ENCODE results near the gene KCND3. TPM values are rescaled to one million over a fixed set of nuclear protein-coding genes. Genes with fewer than 3 reads are reported as not detected.

Gene KCND3
- total and polyA plus RNA-seq, 8 donors, result 2.5 to 18.6 (median 6.9) TPM

- TF ChIP-seq, protein P1, sequence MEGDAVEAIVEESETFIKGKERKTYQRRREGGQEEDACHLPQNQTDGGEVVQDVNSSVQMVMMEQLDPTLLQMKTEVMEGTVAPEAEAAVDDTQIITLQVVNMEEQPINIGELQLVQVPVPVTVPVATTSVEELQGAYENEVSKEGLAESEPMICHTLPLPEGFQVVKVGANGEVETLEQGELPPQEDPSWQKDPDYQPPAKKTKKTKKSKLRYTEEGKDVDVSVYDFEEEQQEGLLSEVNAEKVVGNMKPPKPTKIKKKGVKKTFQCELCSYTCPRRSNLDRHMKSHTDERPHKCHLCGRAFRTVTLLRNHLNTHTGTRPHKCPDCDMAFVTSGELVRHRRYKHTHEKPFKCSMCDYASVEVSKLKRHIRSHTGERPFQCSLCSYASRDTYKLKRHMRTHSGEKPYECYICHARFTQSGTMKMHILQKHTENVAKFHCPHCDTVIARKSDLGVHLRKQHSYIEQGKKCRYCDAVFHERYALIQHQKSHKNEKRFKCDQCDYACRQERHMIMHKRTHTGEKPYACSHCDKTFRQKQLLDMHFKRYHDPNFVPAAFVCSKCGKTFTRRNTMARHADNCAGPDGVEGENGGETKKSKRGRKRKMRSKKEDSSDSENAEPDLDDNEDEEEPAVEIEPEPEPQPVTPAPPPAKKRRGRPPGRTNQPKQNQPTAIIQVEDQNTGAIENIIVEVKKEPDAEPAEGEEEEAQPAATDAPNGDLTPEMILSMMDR (IDR thresholded peaks at IDR 0.05), result no peak
- H3K36me3 ChIP-seq, result no peaks in the 10 kb centered on the region
- 76 to 85% methylated on average over 3 of the region's 3 CpGs for WGBS, 2 donors
- no peaks in the 10 kb centered on the region for H3K27me3 ChIP-seq
- no peak for FAIRE-seq
- ATAC-seq, result no peak
- intact Hi-C loops (cut with DNase I), result no loop called here
- H3K4me3 ChIP-seq, result no peak overlapping the region
- no peak for DNase-seq
- H3K9me3 ChIP-seq, result no peaks in the 10 kb centered on the region
- H3K27ac ChIP-seq, result no peak overlapping the region
- H3K4me1 ChIP-seq, result no peaks in the 10 kb centered on the region
Observed at GRCh38 chr1:111903871-111904449, 85.5 kb downstream of the KCND3 start.

- FAIRE-seq, result no peak
- Histone ChIP-seq H3K27ac (no peak overlapping the region), H3K27me3 (no peaks in the 10 kb centered on the region), H3K4me1 (no peaks in the 10 kb centered on the region), H3K9me3 (no peaks in the 10 kb centered on the region), H3K36me3 (no peaks in the 10 kb centered on the region), H3K4me3 (no peak overlapping the region)
- 65 to 71% methylated on average over 4 of the region's 4 CpGs for WGBS, 2 donors
- ATAC-seq, result no peak
- no peak for DNase-seq
- TF ChIP-seq, protein P1 (IDR thresholded peaks at IDR 0.05), result no peak
- intact Hi-C loops (cut with DNase I), result no loop called here
Observed at GRCh38 chr1:111903148-111903870, 86.2 kb downstream of the KCND3 start.

- H3K27me3 ChIP-seq, result no peaks in the 10 kb centered on the region
- intact Hi-C loops (cut with DNase I), result no loop called here
- TF ChIP-seq, protein P1 (IDR thresholded peaks at IDR 0.05), result no peak
- no peaks in the 10 kb centered on the region for H3K36me3 ChIP-seq
- 62 to 71% methylated on average over 16 of the region's 16 CpGs for WGBS, 2 donors
- H3K4me1 ChIP-seq, result no peaks in the 10 kb centered on the region
- DNase-seq (no peak), FAIRE-seq (no peak), ATAC-seq (no peak)
- no peak overlapping the region for H3K4me3 ChIP-seq
- no peaks in the 10 kb centered on the region for H3K9me3 ChIP-seq
- no peak overlapping the region for H3K27ac ChIP-seq
Observed at GRCh38 chr1:111895469-111895868, 94.0 kb downstream of the KCND3 start.

DNA sequence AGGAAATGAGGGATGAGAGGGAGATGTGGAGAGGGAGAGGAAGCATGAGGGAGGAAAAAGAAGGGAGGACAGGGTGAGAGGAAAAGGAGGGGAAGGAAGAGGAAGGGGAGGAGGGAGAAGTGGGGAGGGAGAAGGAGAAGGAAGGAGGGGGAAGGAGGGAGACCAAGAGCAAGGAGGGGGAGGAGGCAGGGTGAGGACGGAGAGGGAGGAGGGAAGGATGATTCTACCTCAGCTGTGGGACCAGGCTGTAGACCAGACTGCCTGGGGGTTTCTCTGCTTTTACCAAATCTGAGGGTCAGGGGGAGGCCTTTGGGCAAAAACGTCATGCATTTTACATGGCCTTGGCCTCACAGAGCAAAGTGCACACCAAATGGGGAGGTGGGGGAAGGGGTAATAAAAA lies 94.5 kb downstream of the KCND3 start:
- WGBS, 2 donors, result 49 to 56% methylated on average over 2 of the region's 2 CpGs
- DNase-seq, result no peak
- Histone ChIP-seq H3K4me3 (no peak overlapping the region), H3K4me1 (no peaks in the 10 kb centered on the region), H3K27me3 (no peaks in the 10 kb centered on the region), H3K27ac (no peak overlapping the region), H3K9me3 (no peaks in the 10 kb centered on the region), H3K36me3 (no peaks in the 10 kb centered on the region)
- TF ChIP-seq, protein P1 (IDR thresholded peaks at IDR 0.05), result no peak
- ATAC-seq, result no peak
- FAIRE-seq, result no peak
- intact Hi-C loops (cut with DNase I), result no loop called here

- no peak overlapping the region for H3K27ac ChIP-seq
- WGBS, 2 donors, result 79 to 90% methylated on average over 6 of the region's 6 CpGs
- intact Hi-C loops (cut with DNase I), result no loop called here
- TF ChIP-seq, protein P1 (IDR thresholded peaks at IDR 0.05), result no peak
- ATAC-seq (no peak), FAIRE-seq (no peak), DNase-seq (no peak)
- H3K4me3 ChIP-seq, result no peak overlapping the region
- no peaks in the 10 kb centered on the region for H3K9me3 ChIP-seq
- no peaks in the 10 kb centered on the region for H3K4me1 ChIP-seq
- no peaks in the 10 kb centered on the region for H3K27me3 ChIP-seq
- no peaks in the 10 kb centered on the region for H3K36me3 ChIP-seq
Observed at GRCh38 chr1:111894497-111894896, 95.0 kb downstream of the KCND3 start.

Data from pancreas (tissue), 10 donors.